OCI-LY7 (cell line): ENCODE data around the gene IGF1R. TPM values are rescaled to one million over a fixed set of nuclear protein-coding genes. Genes with fewer than 3 reads are reported as not detected.

Source experiments
- BruUV-seq: library from RNA; stranded (reverse); fragments of 400-500 nt; replicated peaks from 2 replicates; lab custom pipeline; 2021; lab: Mats Ljungman, UMichigan
- CTCF ChIA-PET: fragments of 300-600 bp; sonication (Branson Sonifier 250); formaldehyde crosslinking; loops from one replicate; lab custom pipeline; 2022; ENCODE audit warnings: antibody characterized with exemption; ENCODE audit not compliant: unreplicated experiment; lab: Charles Lee
- POLR2A ChIA-PET: fragments of 300-600 bp; sonication (Branson Sonifier 250); formaldehyde crosslinking; loops from one replicate; lab custom pipeline; 2022; ENCODE audit warnings: antibody characterized with exemption; lab: Charles Lee
- DNase-seq: peaks from one replicate; pipeline ENCODE4 v3.0.0-alpha.2; 2015; ENCODE audit warnings: low spot score
- H2AFZ ChIP-seq: fragments of 200-600 bp; sonication (generic), shearing (Covaris generic); 2 replicates; pipeline ENCODE4 v1.6.1; 2014; ENCODE audit warnings: mild to moderate bottlenecking, antibody characterized with exemption, low read length, moderate library complexity
- H3K27ac ChIP-seq: fragments of 200-600 bp; sonication (generic); 2 replicates; pipeline ENCODE4 v1.5.1; 2014; ENCODE audit warnings: mixed run types, low read depth, mild to moderate bottlenecking, moderate library complexity, low read length, inconsistent platforms; ENCODE audit not compliant: poor library complexity, severe bottlenecking
- H3K36me3 ChIP-seq: fragments of 200-600 bp; sonication (generic); 2 replicates; pipeline ENCODE4 v1.6.1; 2014; ENCODE audit warnings: mild to moderate bottlenecking, antibody characterized with exemption, low read length, moderate library complexity, mixed read lengths; ENCODE audit not compliant: insufficient read depth
- H3K4me1 ChIP-seq: fragments of 200-600 bp; sonication (generic); 2 replicates; pipeline ENCODE4 v1.5.1; 2014; ENCODE audit warnings: mild to moderate bottlenecking, low read length; ENCODE audit not compliant: insufficient read depth, poor library complexity, severe bottlenecking
- H3K4me2 ChIP-seq: fragments of 200-600 bp; sonication (generic); 2 replicates; pipeline ENCODE4 v1.6.1; 2014; ENCODE audit warnings: mild to moderate bottlenecking, low read length
- H3K4me3 ChIP-seq: fragments of 200-600 bp; sonication (generic); 2 replicates; pipeline ENCODE4 v1.5.1; 2014; ENCODE audit warnings: mild to moderate bottlenecking, low read depth, low read length; ENCODE audit not compliant: poor library complexity, severe bottlenecking
- H3K79me2 ChIP-seq: fragments of 200-600 bp; sonication (generic); 2 replicates; pipeline ENCODE4 v1.6.1; 2016; ENCODE audit warnings: low read depth, mild to moderate bottlenecking, low read length, moderate library complexity, mixed read lengths; ENCODE audit not compliant: insufficient read depth
- H3K9me2 ChIP-seq: fragments of 200-600 bp; sonication (generic); 2 replicates; pipeline ENCODE4 v1.6.1; 2016; ENCODE audit warnings: mild to moderate bottlenecking, low read length, mixed read lengths; ENCODE audit not compliant: insufficient read depth
- H3K9me3 ChIP-seq: fragments of 200-600 bp; sonication (generic); 2 replicates; pipeline ENCODE4 v1.6.1; 2014; ENCODE audit warnings: mild to moderate bottlenecking, mixed run types, low read length, mixed read lengths
- H4K20me1 ChIP-seq: fragments of 200-600 bp; sonication (generic); 2 replicates; pipeline ENCODE4 v1.6.1; 2014; ENCODE audit warnings: mild to moderate bottlenecking, antibody characterized with exemption, low read length, moderate library complexity, mixed read lengths; ENCODE audit not compliant: insufficient read depth
- EZH2phosphoT487 ChIP-seq: fragments of 200-600 bp; sonication (generic); IDR thresholded peaks from 2 replicates; pipeline ENCODE4 v1.6.1; 2018; ENCODE audit warnings: low read depth, borderline replicate concordance, mild to moderate bottlenecking, mixed run types, antibody characterized with exemption, low read length, moderate library complexity, mixed read lengths
- intact Hi-C: fragments of 100-400 bp; cut with micrococcal nuclease; formaldehyde crosslinking; loops from one replicate; pipeline ENCODE4 v1.10.0; 2022; ENCODE audit not compliant: unreplicated experiment
- total RNA-seq, 2 experiments: library from RNA; depleted of rRNA in 1 of 2; stranded (reverse); fragments of >200 nt in 1 of 2; shearing (Covaris generic) in 1 of 2; gene quantifications; 2 replicates each; pipeline ENCODE4 v1.2.3, GENCODE V29; 2014 to 2022
- TF ChIP-seq, protein P1 (sequence below): fragments of 200-600 bp; sonication (generic); conservative IDR thresholded peaks from 2 replicates; pipeline ENCODE4 v1.5.1; 2014; ENCODE audit warnings: mild to moderate bottlenecking, antibody characterized with exemption, low read length, moderate library complexity, mixed read lengths

The IGF1R gene
- total RNA-seq, 2 experiments from 2014 or later: 26.5 to 29.1 TPM

DNA sequence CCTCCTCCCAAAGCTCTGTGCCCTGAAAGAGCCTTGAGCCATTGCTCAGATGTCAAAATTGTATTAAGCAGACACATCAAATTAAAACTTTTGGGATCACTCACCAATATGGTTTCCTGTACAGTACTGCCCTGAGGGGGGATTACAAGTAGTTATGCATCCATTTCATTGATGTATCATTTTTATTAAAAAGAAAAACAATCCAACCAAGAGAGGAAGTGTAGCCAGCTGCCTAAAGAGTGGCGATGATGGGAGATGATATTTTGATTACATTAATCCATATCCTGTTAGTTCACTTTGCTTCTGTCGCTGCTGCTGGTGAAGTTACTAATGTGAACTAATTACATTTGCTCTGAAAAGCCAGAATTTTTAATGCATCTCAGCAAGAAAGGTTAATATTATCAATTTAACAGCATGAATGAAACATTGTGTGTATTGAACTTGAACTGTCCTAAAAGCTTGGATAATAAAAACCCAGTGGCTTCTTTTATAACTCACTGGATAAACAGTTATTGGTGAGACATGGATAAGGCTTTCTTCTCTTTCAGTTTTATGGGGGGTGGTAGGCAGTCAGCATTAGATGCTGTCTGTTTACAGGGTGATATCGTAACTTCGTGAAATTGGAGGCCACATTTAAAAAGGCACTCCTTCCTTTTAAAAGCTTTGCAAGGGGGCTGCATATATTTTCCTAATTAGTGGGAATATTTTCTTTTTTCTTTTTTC, 87.7 kb downstream of the IGF1R start:
- Histone ChIP-seq H3K4me1 (no peaks in the 10 kb centered on the region), H3K79me2 (no peaks in the 10 kb centered on the region), H2AFZ (no peak overlapping the region), H3K36me3 (no peaks in the 10 kb centered on the region), H3K27ac (no peak overlapping the region), H4K20me1 (peaks cover 5% of the 10 kb centered on the region; the same call in 1 of the 2 replicates), H3K9me3 (no peaks in the 10 kb centered on the region), H3K4me3 (no peak overlapping the region), H3K4me2 (no peak overlapping the region), H3K9me2 (no peaks in the 10 kb centered on the region)
- intact Hi-C loops: no loop called here
- ChIA-PET CTCF (no interaction called here), POLR2A (interaction anchor here (0.6 kb wide), 2 partner anchors 20 to 33 kb away, joined by 3 to 8 read pairs; no protein-coding TSS in a partner anchor)
- no peak for DNase-seq
- TF ChIP-seq EZH2phosphoT487: no peak
- TF ChIP-seq, protein P1, sequence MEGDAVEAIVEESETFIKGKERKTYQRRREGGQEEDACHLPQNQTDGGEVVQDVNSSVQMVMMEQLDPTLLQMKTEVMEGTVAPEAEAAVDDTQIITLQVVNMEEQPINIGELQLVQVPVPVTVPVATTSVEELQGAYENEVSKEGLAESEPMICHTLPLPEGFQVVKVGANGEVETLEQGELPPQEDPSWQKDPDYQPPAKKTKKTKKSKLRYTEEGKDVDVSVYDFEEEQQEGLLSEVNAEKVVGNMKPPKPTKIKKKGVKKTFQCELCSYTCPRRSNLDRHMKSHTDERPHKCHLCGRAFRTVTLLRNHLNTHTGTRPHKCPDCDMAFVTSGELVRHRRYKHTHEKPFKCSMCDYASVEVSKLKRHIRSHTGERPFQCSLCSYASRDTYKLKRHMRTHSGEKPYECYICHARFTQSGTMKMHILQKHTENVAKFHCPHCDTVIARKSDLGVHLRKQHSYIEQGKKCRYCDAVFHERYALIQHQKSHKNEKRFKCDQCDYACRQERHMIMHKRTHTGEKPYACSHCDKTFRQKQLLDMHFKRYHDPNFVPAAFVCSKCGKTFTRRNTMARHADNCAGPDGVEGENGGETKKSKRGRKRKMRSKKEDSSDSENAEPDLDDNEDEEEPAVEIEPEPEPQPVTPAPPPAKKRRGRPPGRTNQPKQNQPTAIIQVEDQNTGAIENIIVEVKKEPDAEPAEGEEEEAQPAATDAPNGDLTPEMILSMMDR: no peak
- BruUV-seq: no TSS peak

DNA sequence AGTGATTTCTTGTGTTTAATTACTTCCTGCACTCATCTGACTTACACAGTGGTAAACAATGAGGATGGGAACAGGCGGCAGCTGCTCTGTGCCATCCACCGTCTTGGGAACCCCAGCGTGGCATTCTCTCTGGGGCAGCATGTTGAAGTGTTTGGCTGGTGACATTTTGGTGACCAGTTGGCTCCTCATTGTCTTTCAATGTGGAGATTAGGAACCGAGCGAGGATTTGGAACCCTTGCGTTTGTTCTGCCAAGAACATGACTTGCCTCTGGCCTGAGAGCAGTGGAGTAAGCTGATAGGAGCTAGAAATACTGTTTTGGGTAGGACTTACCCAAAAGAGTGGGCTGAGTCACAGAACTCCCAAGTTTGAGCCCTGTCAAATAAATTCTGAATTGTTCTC, 88.8 kb downstream of the IGF1R start:
- Histone ChIP-seq H3K36me3 (no peaks in the 10 kb centered on the region), H3K27ac (no peak overlapping the region), H2AFZ (no peak overlapping the region), H3K4me2 (no peak overlapping the region), H3K4me3 (no peak overlapping the region), H3K79me2 (no peaks in the 10 kb centered on the region), H3K9me3 (no peaks in the 10 kb centered on the region), H3K4me1 (no peaks in the 10 kb centered on the region), H4K20me1 (peaks cover 4% of the 10 kb centered on the region; the same call in 1 of the 2 replicates), H3K9me2 (no peaks in the 10 kb centered on the region)
- BruUV-seq: no TSS peak
- intact Hi-C loops: no loop called here
- CTCF ChIA-PET: no interaction called here
- TF ChIP-seq, protein P1: no peak
- no peak for TF ChIP-seq EZH2phosphoT487
- no peak for DNase-seq
- POLR2A ChIA-PET: no interaction called here

DNA sequence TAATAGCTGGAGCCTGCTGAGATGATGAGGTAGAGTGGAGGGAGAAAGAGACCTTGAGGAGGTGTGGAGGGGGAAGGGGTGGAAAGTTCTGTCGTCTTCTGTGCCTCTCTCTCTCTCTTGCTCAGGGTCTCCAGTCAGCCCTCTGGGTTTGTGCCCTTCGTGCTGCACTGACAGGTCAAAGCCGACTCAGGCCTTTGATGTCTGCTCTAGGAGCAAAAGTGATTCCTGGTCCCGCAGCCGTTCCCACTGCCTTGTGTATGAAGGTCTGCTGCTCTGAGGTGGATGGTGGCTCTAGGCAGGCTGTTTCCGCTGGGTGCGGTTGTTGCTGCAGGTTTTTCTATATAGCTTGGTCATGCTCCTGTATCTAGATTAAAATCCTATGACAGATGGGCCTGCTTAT, 89.4 kb downstream of the IGF1R start:
- BruUV-seq: no TSS peak
- H3K9me3 ChIP-seq: no peaks in the 10 kb centered on the region
- H2AFZ ChIP-seq: no peak overlapping the region
- CTCF ChIA-PET: interaction anchor here (0.8 kb wide), 1 partner anchor 9 kb away, joined by 3 read pairs; no protein-coding TSS in a partner anchor
- TF ChIP-seq, protein P1: no peak
- TF ChIP-seq EZH2phosphoT487: no peak
- POLR2A ChIA-PET: interaction anchor here (1.0 kb wide), 1 partner anchor 35 kb away, joined by 3 read pairs; no protein-coding TSS in a partner anchor
- H4K20me1 ChIP-seq: peaks cover 4% of the 10 kb centered on the region; the same call in 1 of the 2 replicates
- H3K4me1 ChIP-seq: no peaks in the 10 kb centered on the region
- H3K79me2 ChIP-seq: no peaks in the 10 kb centered on the region
- no peak overlapping the region for H3K4me3 ChIP-seq
- intact Hi-C loops: no loop called here
- H3K9me2 ChIP-seq: no peaks in the 10 kb centered on the region
- H3K36me3 ChIP-seq: no peaks in the 10 kb centered on the region
- no peak overlapping the region for H3K27ac ChIP-seq
- H3K4me2 ChIP-seq: no peak overlapping the region
- DNase-seq: no peak
